ENCODE measurements around the gene EYA2. TPM values are rescaled to one million over a fixed set of nuclear protein-coding genes. Genes with fewer than 3 reads are reported as not detected.

Gene EYA2
- total RNA-seq, 1 donor from 2014 or later = not detected

- DNase-seq = no peak
Measured at GRCh38 chr20:47211036-47211435, 316.4 kb downstream of the EYA2 start.

DNA sequence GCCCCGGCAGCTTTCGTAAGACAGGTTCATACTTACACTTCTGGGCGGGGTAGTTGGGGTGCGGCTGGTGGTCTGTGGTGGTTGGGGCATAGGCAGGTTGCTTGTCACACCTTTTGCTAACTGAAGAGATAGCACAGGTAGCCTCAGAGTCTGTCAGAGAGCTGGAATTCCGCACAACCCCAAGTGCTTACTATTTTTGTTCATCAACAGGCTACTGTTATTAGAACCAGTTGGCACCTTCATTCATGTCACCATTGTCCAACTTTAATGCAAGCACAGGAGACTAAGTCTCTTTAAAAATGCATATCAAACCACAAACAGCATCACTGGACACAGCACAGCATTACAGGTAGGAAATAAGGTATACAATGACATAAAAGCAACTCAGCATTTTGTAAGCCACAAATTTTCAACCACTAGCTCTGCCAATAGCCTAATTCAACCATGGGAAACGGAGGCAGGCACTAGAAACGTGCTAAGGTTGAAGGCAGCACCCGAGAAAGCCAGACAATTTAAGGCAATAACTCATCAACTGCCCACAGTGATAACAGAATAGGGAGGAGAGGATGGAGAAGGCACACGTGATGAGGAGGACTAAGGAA is 318.1 kb downstream of the EYA2 start:
- DNase-seq = no peak

DNA sequence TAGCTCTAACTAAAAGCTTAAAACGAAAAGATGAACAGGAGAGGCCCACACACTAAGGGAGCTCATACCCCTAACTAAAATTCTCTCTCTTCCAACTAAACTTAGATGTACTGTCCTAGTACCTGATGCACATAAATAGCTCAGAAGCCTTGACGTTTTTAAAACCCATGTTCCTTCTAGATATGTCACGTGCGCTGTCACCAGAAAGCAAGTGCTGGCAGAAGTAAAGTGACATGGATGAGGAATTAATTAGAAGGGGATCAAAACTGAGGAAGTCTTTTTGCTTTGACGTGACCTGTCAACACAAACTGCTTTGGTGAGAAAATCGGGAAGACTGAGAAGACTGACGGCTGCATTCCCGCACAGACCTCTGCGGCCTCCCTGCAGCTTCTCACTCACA is 319.3 kb downstream of the EYA2 start:
- DNase-seq = no peak

GRCh38 chr20:47215653-47216397 is 321.2 kb downstream of the EYA2 start:
- no peak for DNase-seq

GRCh38 chr20:47216819-47217410 is 322.3 kb downstream of the EYA2 start:
- no peak for DNase-seq

DNA sequence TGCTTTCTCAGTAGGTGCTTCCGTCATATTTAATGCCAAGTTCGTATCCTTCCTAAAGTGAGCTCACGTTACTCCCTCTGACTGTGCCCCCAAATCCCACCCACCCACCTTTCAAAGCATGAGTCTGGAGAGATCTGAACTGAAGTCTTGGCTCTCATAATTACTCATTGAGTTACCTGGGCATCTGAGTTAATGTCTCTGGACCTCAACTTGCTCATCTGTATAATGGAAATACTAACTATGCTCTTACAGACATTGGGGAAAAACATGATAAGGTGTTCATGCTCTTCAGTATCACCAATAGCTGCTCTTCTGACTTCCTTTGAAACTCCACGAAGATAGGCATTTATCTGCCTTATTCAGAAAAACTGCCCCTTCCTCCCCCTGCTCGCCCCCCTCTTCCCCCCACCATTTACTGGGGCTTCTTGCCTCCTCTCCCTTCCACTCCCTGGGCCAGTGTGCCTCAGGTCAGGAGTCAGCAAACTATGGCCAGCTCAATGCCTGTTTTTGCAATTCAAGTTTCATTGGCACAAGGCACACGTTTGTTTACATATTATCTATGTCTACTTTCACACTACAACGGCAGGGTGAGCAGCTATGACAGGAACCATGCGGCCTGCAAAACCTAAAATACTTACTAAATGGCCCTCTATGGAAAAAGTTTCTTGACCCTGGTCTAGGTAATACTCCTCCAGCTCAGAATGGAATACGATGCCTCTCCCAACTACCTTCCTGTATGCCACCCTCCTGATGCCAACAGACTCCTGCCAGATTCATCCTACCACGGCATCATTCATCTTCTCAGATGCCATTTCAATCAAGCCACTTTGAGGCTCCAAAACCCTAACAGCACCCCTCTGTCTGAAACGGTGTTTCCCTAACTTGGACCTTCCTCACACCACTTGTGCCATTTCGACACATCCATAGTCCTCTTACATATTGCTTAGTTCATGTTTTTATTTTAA is 323.1 kb downstream of the EYA2 start:
- no peak for DNase-seq

DNA sequence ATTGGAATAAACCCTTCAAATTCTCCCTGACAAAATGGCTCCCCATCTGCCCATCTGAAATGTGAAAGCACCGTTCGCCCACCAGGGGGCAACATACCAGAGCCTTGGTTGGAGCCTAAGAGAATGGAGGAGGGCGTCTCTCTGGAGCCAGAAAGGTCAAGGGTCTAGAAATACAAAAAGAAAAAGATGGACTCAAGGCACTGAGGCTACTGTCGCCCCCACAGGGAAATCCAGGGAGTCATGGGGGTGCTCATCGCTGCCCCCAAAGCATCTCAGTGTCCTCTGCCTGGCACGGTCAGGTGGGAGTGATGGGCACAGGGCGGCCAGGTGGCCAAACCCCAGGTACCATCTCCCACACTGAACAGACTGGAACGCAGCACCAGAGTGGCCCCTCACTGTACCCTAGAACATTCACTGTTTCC is 325.5 kb downstream of the EYA2 start:
- DNase-seq = peak; percentile 74

DNA sequence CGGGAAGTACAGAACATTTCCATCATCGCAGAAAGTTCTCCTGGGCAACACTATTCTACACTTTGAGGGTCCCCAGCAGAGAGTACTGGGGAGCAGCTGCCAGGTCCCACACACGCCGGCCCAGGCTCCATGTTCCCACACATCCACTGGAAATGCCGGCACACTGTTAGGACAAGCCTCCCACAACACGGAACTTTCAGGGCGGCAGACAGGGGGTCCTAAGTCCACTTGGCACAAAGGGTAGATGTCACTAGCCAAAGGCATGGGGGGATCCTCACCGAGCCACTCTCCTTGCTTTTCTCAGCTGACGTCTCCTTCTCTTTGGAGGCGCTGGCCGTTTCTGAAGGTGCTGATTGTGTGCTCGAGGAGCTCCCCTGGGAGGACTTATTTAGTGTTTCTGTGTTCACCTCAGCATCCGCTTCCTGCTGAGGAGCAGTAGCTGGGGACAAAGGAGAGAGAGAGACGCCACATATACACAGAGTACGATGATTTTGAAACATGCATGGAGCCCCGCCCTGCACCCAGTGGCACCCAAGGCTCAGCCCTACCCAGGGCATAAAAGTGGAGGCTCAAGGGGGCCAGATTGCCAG is 326.5 kb downstream of the EYA2 start:
- no peak for DNase-seq

DNA sequence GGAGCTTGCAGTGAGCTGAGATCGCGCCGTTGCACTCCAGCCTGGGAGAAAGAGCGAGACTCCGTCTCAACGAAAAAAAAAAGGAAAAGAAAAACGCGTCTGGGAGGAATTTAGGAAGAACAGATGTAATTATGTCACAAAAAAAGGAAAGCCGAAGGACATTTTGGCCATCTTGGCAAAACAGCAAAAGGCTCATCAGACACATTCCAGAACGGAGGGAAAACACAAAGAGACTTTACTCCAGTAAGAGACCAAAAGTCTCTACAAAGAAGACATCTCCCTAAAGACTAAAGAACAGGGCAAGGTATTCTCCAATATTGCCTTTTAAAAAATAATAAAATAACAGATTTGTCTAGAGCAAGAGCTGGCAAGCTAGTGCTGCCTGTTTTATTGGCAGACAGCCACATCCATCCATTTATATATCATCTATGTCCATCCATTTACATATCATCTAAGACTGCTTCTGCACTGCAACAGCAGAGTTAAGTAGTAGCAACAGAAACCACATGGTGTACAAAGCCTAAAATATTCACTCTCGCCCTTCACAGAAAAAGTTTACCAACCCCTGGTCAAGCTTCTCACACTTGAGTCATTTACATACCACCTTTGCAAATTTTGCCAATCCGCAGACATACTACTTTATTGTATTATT is 328.0 kb downstream of the EYA2 start:
- no peak for DNase-seq

DNA sequence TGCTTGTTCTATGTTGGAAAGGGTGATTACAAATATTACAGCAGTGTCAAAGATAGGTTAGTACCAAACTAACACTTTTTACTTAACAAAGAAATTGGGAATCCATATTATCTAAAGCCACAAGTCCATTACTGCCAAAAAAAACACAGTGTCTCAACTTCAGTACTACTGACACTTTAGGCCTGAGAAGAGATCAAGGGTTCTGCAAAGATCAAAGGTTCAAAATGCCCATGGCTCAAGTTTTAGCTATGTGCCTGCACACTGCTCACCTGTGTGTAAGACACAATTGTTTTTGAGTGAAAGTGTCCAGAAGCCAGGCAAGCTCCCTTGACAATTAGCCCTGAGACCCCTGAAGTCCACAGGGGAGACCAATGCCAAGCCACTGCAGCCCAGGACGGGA is 329.3 kb downstream of the EYA2 start:
- DNase-seq = no peak

GRCh38 chr20:47224300-47224791 is 329.7 kb downstream of the EYA2 start:
- no peak for DNase-seq

GRCh38 chr20:47224857-47225256 is 330.2 kb downstream of the EYA2 start:
- DNase-seq = no peak

GRCh38 chr20:47225458-47225857 is 330.8 kb downstream of the EYA2 start:
- no peak for DNase-seq

- DNase-seq = no peak
Measured at GRCh38 chr20:47227119-47227518, 332.5 kb downstream of the EYA2 start.

DNA sequence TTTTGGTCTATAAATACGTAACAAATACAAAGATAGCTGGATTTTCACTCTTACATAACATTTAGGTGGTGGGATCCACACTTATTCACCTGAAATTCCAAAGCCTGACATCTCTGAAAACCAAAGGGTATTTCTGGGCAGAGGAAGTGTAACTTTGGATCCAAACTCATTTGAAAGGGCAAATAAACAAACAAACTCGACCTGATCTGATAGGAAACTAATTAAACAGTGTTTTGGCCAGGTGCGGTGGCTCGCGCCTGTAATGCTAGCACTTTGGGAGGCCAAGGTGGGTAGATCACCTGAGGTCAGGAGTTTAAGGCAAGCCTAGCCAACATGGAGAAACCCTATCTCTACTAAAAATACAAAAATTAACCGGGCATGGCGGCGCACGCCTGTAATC is 332.9 kb downstream of the EYA2 start:
- DNase-seq = no peak

DNA sequence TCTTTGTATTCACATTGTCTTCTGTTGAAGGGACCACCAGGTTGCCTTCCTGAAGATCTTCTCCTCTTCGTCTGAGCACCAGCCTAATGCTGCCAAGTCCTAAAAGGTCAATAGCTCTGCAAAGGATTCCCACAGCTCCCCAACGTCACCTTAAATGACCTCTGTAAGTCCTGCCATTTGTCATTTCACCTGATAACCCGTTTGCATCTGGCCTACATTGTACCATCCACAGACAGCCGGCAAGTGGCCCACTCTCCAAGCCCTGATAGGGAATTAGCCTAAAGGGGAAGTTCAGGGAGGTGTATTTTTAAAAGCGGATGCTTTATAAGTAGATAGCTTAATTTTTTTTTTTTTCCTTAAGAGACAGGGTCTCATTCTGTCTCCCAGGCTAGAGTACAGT is 334.0 kb downstream of the EYA2 start:
- DNase-seq = no peak

DNA sequence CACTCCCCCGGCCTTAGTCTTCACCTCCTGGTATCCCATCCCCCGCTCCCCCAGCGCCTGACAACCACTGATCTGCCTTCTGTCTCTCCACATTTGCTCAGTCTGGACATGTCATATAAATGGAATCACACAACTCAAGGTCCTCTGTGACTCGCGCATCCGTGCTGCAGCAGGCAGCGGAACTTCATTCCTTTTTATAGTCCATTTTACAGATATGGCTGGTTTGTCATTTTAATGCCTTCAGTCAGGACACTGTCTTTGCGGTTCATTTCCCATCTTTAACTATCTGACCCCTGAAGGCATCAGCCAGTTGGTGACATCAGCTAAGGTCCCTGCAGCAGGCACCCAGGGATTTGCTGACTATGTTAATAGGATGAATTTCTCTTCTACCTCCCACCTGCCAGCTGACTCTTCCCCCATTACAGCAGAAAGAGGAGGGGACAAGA is 336.2 kb downstream of the EYA2 start:
- DNase-seq = no peak

DNA sequence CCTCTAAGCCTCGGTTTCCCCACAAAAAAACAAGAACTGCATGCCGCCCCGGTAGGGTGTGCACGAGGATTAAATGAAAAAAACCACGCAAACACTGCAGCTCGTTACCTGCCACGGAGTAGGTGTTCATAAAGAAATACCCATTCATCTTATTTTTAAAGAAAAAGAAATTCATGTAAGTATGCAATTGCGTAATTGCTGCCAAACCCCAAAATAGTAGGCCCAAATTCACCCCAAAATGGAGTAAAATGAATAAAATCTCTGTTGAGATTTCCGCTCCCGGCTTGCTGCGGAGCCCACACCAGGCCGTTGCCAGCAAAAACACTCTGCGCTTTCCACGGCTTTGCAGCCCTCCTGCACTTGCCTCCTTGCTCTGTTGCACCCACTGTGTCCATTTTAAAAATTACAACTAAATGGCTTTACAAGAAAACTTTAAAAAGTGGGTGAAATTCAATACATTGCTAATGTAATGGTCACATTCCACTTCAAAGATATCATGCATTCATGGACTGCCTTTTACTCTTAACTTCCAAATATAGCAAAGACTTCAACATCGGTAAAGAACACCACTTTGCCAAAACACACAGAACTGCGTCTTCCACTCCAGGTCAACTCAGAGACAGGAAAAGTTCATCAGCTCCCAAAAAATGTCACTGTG is 336.9 kb downstream of the EYA2 start:
- no peak for DNase-seq

DNA sequence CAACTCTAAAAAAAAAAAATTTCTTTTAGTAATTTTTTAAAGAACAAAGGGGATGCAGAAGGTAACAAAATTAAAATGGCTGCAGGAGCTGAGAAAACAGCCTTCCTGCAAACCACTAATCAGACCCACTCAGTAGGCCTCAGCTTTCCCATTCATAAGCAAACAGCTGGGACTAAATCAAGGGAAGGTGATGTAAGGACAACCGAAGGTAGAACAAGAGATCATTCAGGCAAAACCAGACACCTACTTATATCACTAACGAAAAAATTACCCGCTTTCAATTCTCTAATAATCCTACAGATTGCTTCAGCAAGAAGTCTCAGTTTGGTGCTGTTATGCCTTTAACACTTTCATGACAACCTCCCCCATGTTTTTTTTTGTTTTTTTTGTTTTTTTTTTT is 337.9 kb downstream of the EYA2 start:
- no peak for DNase-seq

DNA sequence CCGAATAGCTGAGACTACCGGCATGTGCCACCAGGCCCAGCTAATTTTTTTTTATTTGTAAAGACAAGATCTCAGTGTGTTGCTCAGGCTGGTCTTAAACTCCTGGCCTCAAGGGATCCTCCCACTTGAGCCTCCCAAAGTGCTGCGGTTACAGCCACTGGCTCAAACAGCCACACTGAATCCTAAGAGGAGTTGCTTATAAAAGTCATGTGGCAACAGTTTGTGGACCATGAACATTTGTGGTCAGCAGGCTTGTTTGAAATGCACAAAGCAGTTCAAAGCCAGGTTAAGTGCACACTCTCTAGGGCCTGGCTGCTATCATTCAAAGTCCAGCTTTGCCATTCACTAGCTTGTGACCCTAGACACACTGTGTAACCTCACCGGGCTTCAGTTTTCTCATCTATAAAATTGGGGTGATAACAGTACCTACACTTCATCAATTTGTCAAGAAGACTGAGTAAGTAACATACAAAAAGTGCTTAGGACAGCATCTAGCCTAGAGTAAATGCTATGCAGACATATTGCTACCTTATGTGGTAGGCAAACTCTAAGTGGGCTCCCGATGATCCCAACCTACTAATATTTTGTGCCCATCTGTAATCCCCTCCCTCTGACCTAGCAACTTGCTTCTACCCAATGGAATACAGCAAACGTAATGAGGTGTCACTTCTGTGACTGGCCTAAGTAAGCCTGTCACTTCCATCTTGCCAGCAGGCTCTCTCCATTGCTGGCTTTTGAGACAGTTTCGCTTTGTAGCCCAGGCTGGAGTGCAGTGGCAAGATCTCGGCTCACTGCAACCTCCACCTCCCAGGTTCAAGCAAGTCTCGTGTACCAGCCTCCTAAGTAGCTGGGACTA is 338.9 kb downstream of the EYA2 start:
- DNase-seq = no peak
